Activated CD8-positive, alpha-beta memory T cell treated with anti-CD3 and anti-CD28 coated beads for 24 hours (primary cell): ENCODE measurements around the gene EIF3D.

Experiments
- DNase-seq: peaks from one replicate; pipeline ENCODE4 v3.0.0-alpha.2; 2020

Gene EIF3D

GRCh38 chr22:36465232-36466021 lies 63.5 kb downstream of the EIF3D start:
- no peak for DNase-seq

DNA sequence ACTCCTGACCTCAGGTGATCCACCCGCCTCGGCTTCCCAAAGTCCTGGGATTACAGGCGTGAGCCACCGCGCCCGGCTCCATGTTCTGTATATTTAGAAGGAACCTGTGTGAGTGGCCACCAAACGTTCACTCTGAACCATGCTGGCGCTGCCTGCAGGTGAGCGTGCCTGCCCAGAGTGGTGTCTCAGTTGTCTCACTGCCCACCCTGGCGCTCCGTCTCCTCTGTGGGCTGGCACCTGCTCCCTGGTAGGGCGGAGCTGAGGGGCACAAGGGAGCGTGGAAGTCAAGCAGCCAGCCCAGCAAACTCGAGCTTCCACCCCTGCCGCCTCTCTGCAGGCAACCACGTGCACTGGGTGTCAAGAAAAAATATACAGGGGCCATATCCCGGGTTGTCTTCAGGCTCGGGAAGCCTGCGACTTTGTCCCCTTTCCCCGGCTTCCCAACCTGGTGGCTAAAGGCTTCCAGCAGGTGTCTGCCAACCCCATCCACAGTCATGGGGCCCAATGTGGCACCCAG lies 64.2 kb downstream of the EIF3D start:
- DNase-seq: no peak

DNA sequence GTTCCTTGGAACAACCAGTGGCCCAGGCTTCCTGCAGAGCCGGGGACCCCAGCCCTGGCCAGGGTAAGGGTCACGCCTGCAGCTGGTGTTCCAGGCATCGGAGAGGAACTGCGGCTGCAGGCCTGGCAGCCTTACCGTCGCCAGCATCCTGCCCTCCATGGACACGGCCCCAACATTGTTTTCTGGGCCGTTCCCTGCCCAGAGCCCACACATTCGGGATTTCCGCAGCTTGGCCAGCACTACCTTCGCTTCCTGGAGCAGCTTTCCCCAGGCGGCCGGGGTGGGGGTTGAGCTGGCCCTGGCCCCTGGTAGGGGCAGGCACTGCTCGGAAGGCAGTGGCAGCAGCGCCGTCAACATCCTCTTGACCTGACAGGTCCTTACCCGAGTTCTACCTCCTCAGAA lies 65.2 kb downstream of the EIF3D start:
- DNase-seq: no peak

- DNase-seq: no peak
Observed at GRCh38 chr22:36461665-36462649, 67.0 kb downstream of the EIF3D start.
